Astrocyte (in vitro differentiated cells and primary cell): ENCODE measurements around the gene EIF5A. TPM values are rescaled to one million over a fixed set of nuclear protein-coding genes. Genes with fewer than 3 reads are reported as not detected.

ENCODE experiments used
- DNase-seq: peaks from one replicate; pipeline ENCODE4 v3.0.0-alpha.2; 2010; ENCODE audit warnings: low read depth
- FAIRE-seq: peaks from 2 replicates; lab custom pipeline; 2011; peaks lifted over from hg19 to GRCh38; lab: Jason Lieb, UNC
- H2AFZ ChIP-seq: 2 replicates; pipeline ENCODE4 v1.6.0; 2012; ENCODE audit warnings: low read depth, low read length, inconsistent platforms
- H3K27ac ChIP-seq: 2 replicates; pipeline ENCODE4 v1.5.1; 2011; ENCODE audit warnings: low read depth, low read length, inconsistent platforms
- H3K27me3 ChIP-seq: 2 replicates; pipeline ENCODE4 v1.6.0; 2011; ENCODE audit warnings: low read length, inconsistent platforms; ENCODE audit not compliant: insufficient read depth
- H3K36me3 ChIP-seq: 2 replicates; pipeline ENCODE4 v1.5.1; 2011; ENCODE audit warnings: low read length, inconsistent platforms; ENCODE audit not compliant: insufficient read depth
- H3K4me1 ChIP-seq: 2 replicates; pipeline ENCODE4 v1.5.1; 2011; ENCODE audit warnings: low read length, inconsistent platforms; ENCODE audit not compliant: insufficient read depth
- H3K4me2 ChIP-seq: 2 replicates; pipeline ENCODE4 v1.6.0; 2012; ENCODE audit warnings: low read length, inconsistent platforms
- H3K4me3 ChIP-seq: 2 replicates; pipeline ENCODE4 v1.5.1; 2011; ENCODE audit warnings: low read depth, mild to moderate bottlenecking, low read length, inconsistent platforms; ENCODE audit not compliant: insufficient read depth
- H3K79me2 ChIP-seq: 2 replicates; pipeline ENCODE4 v1.6.0; 2012; ENCODE audit warnings: mild to moderate bottlenecking, low read length, inconsistent platforms; ENCODE audit not compliant: insufficient read depth
- H3K9ac ChIP-seq: 2 replicates; pipeline ENCODE4 v1.6.0; 2012; ENCODE audit warnings: mild to moderate bottlenecking, low read length, inconsistent platforms
- H3K9me3 ChIP-seq: 2 replicates; pipeline ENCODE4 v1.5.1; 2012; ENCODE audit warnings: low read depth, mild to moderate bottlenecking, low read length, inconsistent platforms; ENCODE audit not compliant: insufficient read depth
- H4K20me1 ChIP-seq: 2 replicates; pipeline ENCODE4 v1.6.0; 2012; ENCODE audit warnings: low read length, inconsistent platforms; ENCODE audit not compliant: insufficient read depth
- H3K27ac Mint-ChIP-seq: one replicate; pipeline ENCODE4 v1.8.0; 2021; ENCODE audit warnings: mild to moderate bottlenecking, mixed read lengths; ENCODE audit not compliant: unreplicated experiment
- H3K27me3 Mint-ChIP-seq: one replicate; pipeline ENCODE4 v1.8.0; 2021; ENCODE audit warnings: low read depth, mixed read lengths; ENCODE audit not compliant: unreplicated experiment
- H3K36me3 Mint-ChIP-seq: one replicate; pipeline ENCODE4 v1.8.0; 2021; ENCODE audit warnings: low read depth, mixed read lengths; ENCODE audit not compliant: unreplicated experiment
- H3K4me1 Mint-ChIP-seq: one replicate; pipeline ENCODE4 v1.8.0; 2021; ENCODE audit warnings: low read depth, mixed read lengths; ENCODE audit not compliant: unreplicated experiment
- H3K4me3 Mint-ChIP-seq: one replicate; pipeline ENCODE4 v1.8.0; 2021; ENCODE audit warnings: mild to moderate bottlenecking, moderate library complexity, mixed read lengths; ENCODE audit not compliant: unreplicated experiment
- H3K9me3 Mint-ChIP-seq: one replicate; pipeline ENCODE4 v1.8.0; 2021; ENCODE audit warnings: mild to moderate bottlenecking, mixed read lengths; ENCODE audit not compliant: unreplicated experiment
- CTCF ChIP-seq: IDR thresholded peaks from 2 replicates; pipeline ENCODE4 v1.5.1; 2011; ENCODE audit warnings: low read depth, mild to moderate bottlenecking, inconsistent platforms, low read length, moderate library complexity; ENCODE audit not compliant: insufficient read depth
- EZH2 ChIP-seq: IDR thresholded peaks from 2 replicates; pipeline ENCODE4 v1.6.1; 2012; ENCODE audit warnings: mild to moderate bottlenecking, low read length, inconsistent platforms; ENCODE audit not compliant: insufficient read depth
- total RNA-seq: library from RNA; stranded (reverse); gene quantifications from 2 replicates; pipeline ENCODE4 v1.2.1, GENCODE V29; 2021

Gene EIF5A
- total RNA-seq, 1 donor from 2014 or later = 915 TPM

GRCh38 chr17:7294614-7295153 lies 12.7 kb upstream of the EIF5A start, which contains the start of gene YBX2:
Gene YBX2, minus strand, starts transcription at chr17:7294639. Its CDS starts 139 bp downstream, at chr17:7294500.
- no peaks in the 10 kb centered on the region for H4K20me1 ChIP-seq
- H3K4me2 ChIP-seq = peak within 1 kb of the TSS; percentile 58
- Mint-ChIP-seq H3K4me3 (peak within 1 kb of the TSS; percentile 69), H3K27me3 (peaks cover 53% of the 10 kb centered on the region), H3K9me3 (no peaks in the 10 kb centered on the region), H3K27ac (peak within 1 kb of the TSS; percentile 18), H3K36me3 (no peaks in the 10 kb centered on the region), H3K4me1 (peaks cover 2% of the 10 kb centered on the region)
- DNase-seq (no peak), FAIRE-seq (no peak)
- H2AFZ ChIP-seq = no peak within 1 kb of the TSS
- H3K9ac ChIP-seq = no peak within 1 kb of the TSS
- TF ChIP-seq EZH2 (peak; percentile 85), CTCF (no peak)
- no peak within 1 kb of the TSS for H3K4me3 ChIP-seq
- H3K27ac ChIP-seq = no peak within 1 kb of the TSS
- H3K27me3 ChIP-seq = peaks cover 39% of the 10 kb centered on the region
- H3K4me1 ChIP-seq = peaks cover 8% of the 10 kb centered on the region
- no peaks in the 10 kb centered on the region for H3K36me3 ChIP-seq
- H3K9me3 ChIP-seq = no peaks in the 10 kb centered on the region
- no peaks in the 10 kb centered on the region for H3K79me2 ChIP-seq

- peak overlapping the region; percentile 67 for H2AFZ ChIP-seq
- peaks cover 2% of the 10 kb centered on the region for H3K4me1 Mint-ChIP-seq
- FAIRE-seq = no peak
Observed at GRCh38 chr17:7295230-7296180, 11.9 kb upstream of the EIF5A start.

More at GRCh38 chr17:7295230-7296180, 11.9 kb upstream of the EIF5A start:
- Mint-ChIP-seq H3K27me3 (peaks cover 55% of the 10 kb centered on the region), H3K9me3 (no peaks in the 10 kb centered on the region), H3K4me3 (peak overlapping the region; percentile 69), H3K36me3 (no peaks in the 10 kb centered on the region), H3K27ac (peak overlapping the region; percentile 18)
- DNase-seq = no peak
- H3K27me3 ChIP-seq = peaks cover 37% of the 10 kb centered on the region
- H3K9me3 ChIP-seq = no peaks in the 10 kb centered on the region
- no peaks in the 10 kb centered on the region for H3K79me2 ChIP-seq
- H4K20me1 ChIP-seq = no peaks in the 10 kb centered on the region
- H3K27ac ChIP-seq = no peak overlapping the region
- no peak overlapping the region for H3K9ac ChIP-seq
- H3K4me3 ChIP-seq = no peak overlapping the region
- H3K4me1 ChIP-seq = peaks cover 8% of the 10 kb centered on the region
- no peaks in the 10 kb centered on the region for H3K36me3 ChIP-seq
- peak overlapping the region; percentile 78 for H3K4me2 ChIP-seq
- TF ChIP-seq EZH2 (no peak), CTCF (no peak)
